ENCODE data around the gene TUBG2. TPM values are rescaled to one million over a fixed set of nuclear protein-coding genes. Genes with fewer than 3 reads are reported as not detected.
"Not testable (repeated sequence)": the region's sequence is repeated elsewhere in the genome, so short reads cannot be mapped to it uniquely, and the experiment has no call there.

TUBG2 gene
- 26.2 to 36.5 TPM (median 29.2 TPM) in 3 replicates for total RNA-seq
- long read RNA-seq, transcript TUBG2-201 (11 exons, 1,761 nt): major isoform, 15 of 43 reads
- long read RNA-seq, partial matches to known transcripts: 9 of 43 reads
- long read RNA-seq, other reads (novel, unspliced or antisense): 18 of 43 reads

DNA sequence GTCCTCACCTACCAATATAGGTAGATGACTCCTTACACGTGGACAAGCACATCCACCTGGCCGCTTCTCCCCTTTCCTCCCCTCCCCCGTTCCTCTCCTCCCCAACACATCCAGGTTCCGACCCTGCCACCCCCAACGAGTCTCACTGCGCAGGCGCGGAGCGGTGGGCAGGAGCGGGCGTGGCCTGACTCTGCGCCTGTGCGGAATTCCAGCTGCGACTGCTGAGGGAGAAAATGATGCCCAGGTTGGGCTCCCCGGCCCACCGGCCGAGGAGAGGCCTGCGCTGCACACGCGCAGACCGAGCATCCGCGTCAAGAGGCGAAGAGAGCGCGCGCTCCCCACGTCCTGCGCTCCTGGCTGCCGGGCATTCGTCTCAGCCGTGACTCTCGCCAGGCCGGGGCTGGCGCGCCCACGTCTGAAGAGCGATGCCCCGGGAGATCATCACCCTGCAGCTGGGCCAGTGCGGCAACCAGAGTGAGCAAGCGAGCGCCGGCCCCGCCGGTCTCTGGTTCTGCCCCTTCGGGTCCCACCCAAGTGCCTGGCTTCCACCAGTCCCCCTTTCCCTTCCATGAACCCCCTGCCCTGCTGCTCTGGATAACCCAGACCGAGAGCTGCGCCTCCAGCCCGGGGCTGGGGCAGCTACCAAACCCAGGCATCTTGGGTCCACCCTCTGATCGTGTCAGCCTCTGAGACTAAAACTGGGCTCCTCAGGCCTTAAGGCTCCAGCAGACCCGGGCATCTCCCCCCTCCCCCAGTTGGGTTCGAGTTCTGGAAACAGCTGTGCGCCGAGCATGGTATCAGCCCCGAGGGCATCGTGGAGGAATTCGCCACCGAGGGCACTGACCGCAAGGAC lies at the start of gene TUBG2:
Gene TUBG2, plus strand, starts transcription at position 206 of the 853 bp plus-strand sequence. Its CDS starts 220 bp downstream, at position 426.
- Mint-ChIP-seq H3K9me3 (ENCODE audit: low read depth) (peaks cover 5% of the 10 kb centered on the region), H3K36me3 (ENCODE audit: low read depth) (peaks cover 2% of the 10 kb centered on the region), H3K4me1 (ENCODE audit: low read depth) (peaks cover 23% of the 10 kb centered on the region), H3K4me3 (ENCODE audit: unreplicated experiment) (peak within 1 kb of the TSS; percentile 89), H3K27ac (ENCODE audit: unreplicated experiment) (peak within 1 kb of the TSS; percentile 85), H3K27me3 (ENCODE audit: low read depth) (no peaks in the 10 kb centered on the region)
- DNase-seq (ENCODE audit: low spot score): peak; percentile 94
- TF ChIP-seq, protein P1, sequence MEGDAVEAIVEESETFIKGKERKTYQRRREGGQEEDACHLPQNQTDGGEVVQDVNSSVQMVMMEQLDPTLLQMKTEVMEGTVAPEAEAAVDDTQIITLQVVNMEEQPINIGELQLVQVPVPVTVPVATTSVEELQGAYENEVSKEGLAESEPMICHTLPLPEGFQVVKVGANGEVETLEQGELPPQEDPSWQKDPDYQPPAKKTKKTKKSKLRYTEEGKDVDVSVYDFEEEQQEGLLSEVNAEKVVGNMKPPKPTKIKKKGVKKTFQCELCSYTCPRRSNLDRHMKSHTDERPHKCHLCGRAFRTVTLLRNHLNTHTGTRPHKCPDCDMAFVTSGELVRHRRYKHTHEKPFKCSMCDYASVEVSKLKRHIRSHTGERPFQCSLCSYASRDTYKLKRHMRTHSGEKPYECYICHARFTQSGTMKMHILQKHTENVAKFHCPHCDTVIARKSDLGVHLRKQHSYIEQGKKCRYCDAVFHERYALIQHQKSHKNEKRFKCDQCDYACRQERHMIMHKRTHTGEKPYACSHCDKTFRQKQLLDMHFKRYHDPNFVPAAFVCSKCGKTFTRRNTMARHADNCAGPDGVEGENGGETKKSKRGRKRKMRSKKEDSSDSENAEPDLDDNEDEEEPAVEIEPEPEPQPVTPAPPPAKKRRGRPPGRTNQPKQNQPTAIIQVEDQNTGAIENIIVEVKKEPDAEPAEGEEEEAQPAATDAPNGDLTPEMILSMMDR (IDR thresholded peaks at IDR 0.05): no peak

- DNase-seq (ENCODE audit: low spot score); H3K27me3 Mint-ChIP-seq (ENCODE audit: low read depth); H3K9me3 Mint-ChIP-seq (ENCODE audit: low read depth): not testable (repeated sequence)
- H3K4me3 Mint-ChIP-seq (ENCODE audit: unreplicated experiment): peak overlapping the region; percentile 99
- peaks cover 33% of the 10 kb centered on the region for H3K4me1 Mint-ChIP-seq (ENCODE audit: low read depth)
- H3K27ac Mint-ChIP-seq (ENCODE audit: unreplicated experiment): peak overlapping the region; percentile 98
- H3K36me3 Mint-ChIP-seq (ENCODE audit: low read depth): peaks cover 21% of the 10 kb centered on the region
Measured at GRCh38 chr17:42609814-42610801, 49.0 kb upstream of the TUBG2 start.

DNA sequence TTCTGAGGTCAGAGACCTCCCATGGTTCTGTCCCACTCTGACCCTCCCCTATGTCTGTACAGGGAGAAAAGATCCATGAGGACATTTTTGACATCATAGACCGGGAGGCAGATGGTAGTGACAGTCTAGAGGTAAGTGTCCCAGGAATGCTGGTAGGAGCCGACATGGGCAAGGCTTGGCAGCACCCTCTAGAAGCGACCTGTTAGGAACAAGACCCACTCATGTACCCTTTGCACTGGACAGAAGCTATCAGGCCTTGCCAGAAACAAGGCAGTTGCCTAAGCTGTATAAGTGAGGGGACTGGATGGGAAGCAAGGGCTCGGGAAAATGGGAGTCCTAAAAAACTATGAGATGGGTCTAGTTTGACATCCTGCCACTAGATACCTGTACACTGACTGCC lies 47.1 kb upstream of the TUBG2 start:
- no peak for DNase-seq (ENCODE audit: low spot score)
- no peak overlapping the region for H3K4me3 Mint-ChIP-seq (ENCODE audit: unreplicated experiment)

GRCh38 chr17:42613699-42614295 lies 45.3 kb upstream of the TUBG2 start:
- Mint-ChIP-seq H3K9me3 (ENCODE audit: low read depth) (no peaks in the 10 kb centered on the region), H3K4me1 (ENCODE audit: low read depth) (peaks cover 13% of the 10 kb centered on the region), H3K27ac (ENCODE audit: unreplicated experiment) (no peak overlapping the region), H3K27me3 (ENCODE audit: low read depth) (no peaks in the 10 kb centered on the region), H3K36me3 (ENCODE audit: low read depth) (peaks cover 26% of the 10 kb centered on the region), H3K4me3 (ENCODE audit: unreplicated experiment) (no peak overlapping the region)
- DNase-seq (ENCODE audit: low spot score): no peak
- TF ChIP-seq, protein P1 (IDR thresholded peaks at IDR 0.05): no peak

More for the DNA sequence above, 47.1 kb upstream of the TUBG2 start:
- TF ChIP-seq, protein P1 (IDR thresholded peaks at IDR 0.05): no peak
- Mint-ChIP-seq H3K27me3 (ENCODE audit: low read depth) (no peaks in the 10 kb centered on the region), H3K4me1 (ENCODE audit: low read depth) (peaks cover 21% of the 10 kb centered on the region), H3K36me3 (ENCODE audit: low read depth) (peaks cover 26% of the 10 kb centered on the region), H3K27ac (ENCODE audit: unreplicated experiment) (no peak overlapping the region), H3K9me3 (ENCODE audit: low read depth) (no peaks in the 10 kb centered on the region)

DNA sequence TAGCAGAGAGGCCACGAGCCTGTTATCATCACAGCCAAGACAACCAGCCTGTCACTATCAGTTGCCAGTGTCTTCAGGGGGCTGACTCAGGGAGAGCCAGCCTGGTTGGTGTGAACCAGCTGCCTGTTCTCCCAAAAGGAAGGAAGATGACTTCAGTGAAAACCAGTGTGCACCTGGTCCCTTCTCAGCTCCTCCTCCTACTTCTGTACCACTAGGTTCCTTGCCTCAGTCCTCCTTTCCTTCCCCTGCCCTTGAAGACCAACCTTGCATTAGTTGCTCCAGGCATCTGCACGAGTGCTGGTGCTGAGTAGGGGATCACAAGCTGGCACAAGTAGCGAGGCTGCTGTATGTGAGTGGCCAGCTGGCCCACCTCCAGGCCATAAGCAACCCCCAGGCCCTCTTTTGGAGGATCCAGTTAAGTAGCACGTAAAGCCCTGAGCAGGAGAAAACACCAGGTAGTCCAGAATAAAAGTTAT lies 41.1 kb upstream of the TUBG2 start:
- Mint-ChIP-seq H3K9me3 (ENCODE audit: low read depth) (no peaks in the 10 kb centered on the region), H3K27me3 (ENCODE audit: low read depth) (no peaks in the 10 kb centered on the region), H3K4me3 (ENCODE audit: unreplicated experiment) (no peak overlapping the region), H3K27ac (ENCODE audit: unreplicated experiment) (no peak overlapping the region), H3K4me1 (ENCODE audit: low read depth) (peaks cover 9% of the 10 kb centered on the region), H3K36me3 (ENCODE audit: low read depth) (peaks cover 19% of the 10 kb centered on the region)
- TF ChIP-seq, protein P1 (IDR thresholded peaks at IDR 0.05): no peak
- no peak for DNase-seq (ENCODE audit: low spot score)
